ENCODE measurements around the gene ZGLP1. TPM values are rescaled to one million over a fixed set of nuclear protein-coding genes. Genes with fewer than 3 reads are reported as not detected.

The ZGLP1 gene
- total RNA-seq, 4 donors from 2014 or later: 0.80 to 3.1 TPM; not detected in 2

- in situ Hi-C loops (cut with MboI; ENCODE audit: low sequenced_read_pairs in 4 of 4) (no loop called here), intact Hi-C loops (cut with DNase I; ENCODE audit: low total_unique reads) (no loop called here)
- peaks cover 8 to 12% of the 10 kb centered on the region in 2 donors for H3K4me1 ChIP-seq
- TF ChIP-seq CTCF (IDR thresholded peaks at IDR 0.05 in 4 of 5, conservative IDR thresholded peaks at IDR 0.05 in 1 of 5) (no peak), POLR2A (IDR thresholded peaks at IDR 0.05) (no peak)
- no peak overlapping the region for H3K27ac ChIP-seq
- no peak overlapping the region for H3K4me3 ChIP-seq
- no peak for ATAC-seq
- no peaks in the 10 kb centered on the region for H3K27me3 ChIP-seq
- H3K36me3 ChIP-seq: peaks cover 0 to 65% of the 10 kb centered on the region in 2 donors
- no peaks in the 10 kb centered on the region for H3K9me3 ChIP-seq
- DNase-seq: no peak
Observed at GRCh38 chr19:10317857-10318462, 8.3 kb upstream of the ZGLP1 start.

GRCh38 chr19:10317045-10317856 is 7.6 kb upstream of the ZGLP1 start:
- Histone ChIP-seq H3K36me3 (peaks cover 0 to 58% of the 10 kb centered on the region in 2 donors), H3K27me3 (no peaks in the 10 kb centered on the region), H3K27ac (no peak overlapping the region), H3K4me1 (peaks cover 8 to 12% of the 10 kb centered on the region in 2 donors), H3K4me3 (no peak overlapping the region), H3K9me3 (no peaks in the 10 kb centered on the region)
- no peak for ATAC-seq
- TF ChIP-seq CTCF (IDR thresholded peaks at IDR 0.05 in 4 of 5, conservative IDR thresholded peaks at IDR 0.05 in 1 of 5): no peak
- DNase-seq: no peak
- intact Hi-C loops (cut with DNase I; ENCODE audit: low total_unique reads) (no loop called here), in situ Hi-C loops (cut with MboI; ENCODE audit: low sequenced_read_pairs in 4 of 4) (no loop called here)

GRCh38 chr19:10316229-10317044 is 6.8 kb upstream of the ZGLP1 start:
- DNase-seq: no peak
- H3K36me3 ChIP-seq: peaks cover 0 to 50% of the 10 kb centered on the region in 2 donors
- peak overlapping the region; percentile 80 to 89 (median 86) for H3K27ac ChIP-seq
- H3K4me3 ChIP-seq: peak overlapping the region; percentile 92 to 98 (median 94)
- peak in 1 of 2 donors; percentile 24 for ATAC-seq
- intact Hi-C loops (cut with DNase I; ENCODE audit: low total_unique reads): loop anchor here (1.0 kb wide), 1 partner anchor 64 kb away; the partner anchor contains the start of gene TYK2
- no peaks in the 10 kb centered on the region for H3K27me3 ChIP-seq
- in situ Hi-C loops (cut with MboI; ENCODE audit: low sequenced_read_pairs in 4 of 4): no loop called here
- no peaks in the 10 kb centered on the region for H3K9me3 ChIP-seq
- TF ChIP-seq POLR2A (IDR thresholded peaks at IDR 0.05): no peak
- no peak for TF ChIP-seq CTCF (IDR thresholded peaks at IDR 0.05 in 4 of 5, conservative IDR thresholded peaks at IDR 0.05 in 1 of 5)
- H3K4me1 ChIP-seq: peaks cover 8 to 12% of the 10 kb centered on the region in 2 donors

- peak within 1 kb of the TSS; percentile 92 to 98 (median 94) for H3K4me3 ChIP-seq
- intact Hi-C loops (cut with DNase I; ENCODE audit: low total_unique reads): loop anchor here (1.0 kb wide), 2 partner anchors 18 to 65 kb away; partner anchors contain the start of genes RAVER1 and TYK2
- no peaks in the 10 kb centered on the region for H3K9me3 ChIP-seq
Observed at GRCh38 chr19:10315335-10316214, 6.0 kb upstream of the ZGLP1 start, which contains the start of gene FDX2. TSS of gene FDX2 (minus strand) at chr19:10316015. CDS start at chr19:10315996, 19 bp downstream.

More at GRCh38 chr19:10315335-10316214, 6.0 kb upstream of the ZGLP1 start, which contains the start of gene FDX2:
- TF ChIP-seq CTCF (IDR thresholded peaks at IDR 0.05 in 4 of 5, conservative IDR thresholded peaks at IDR 0.05 in 1 of 5) (peak in 1 of 5 experiments; percentile 17), POLR2A (IDR thresholded peaks at IDR 0.05) (no peak)
- Histone ChIP-seq H3K27me3 (no peaks in the 10 kb centered on the region), H3K4me1 (peaks cover 8 to 12% of the 10 kb centered on the region in 2 donors), H3K36me3 (peaks cover 0 to 41% of the 10 kb centered on the region in 2 donors), H3K27ac (peak within 1 kb of the TSS; percentile 80 to 89 (median 86))
- ATAC-seq (peak; percentile 90 to 92), DNase-seq (peak; percentile 63 to 73)
- in situ Hi-C loops (cut with MboI; ENCODE audit: low sequenced_read_pairs in 4 of 4): no loop called here
